ENCODE data around the gene CACNA2D2.

- TF ChIP-seq CTCF (conservative IDR thresholded peaks at IDR 0.05; ENCODE audit: low read depth, low read length) (no peak), MAFK (IDR thresholded peaks at IDR 0.05; ENCODE audit: low read depth, low read length) (no peak), RAD21 (IDR thresholded peaks at IDR 0.05; ENCODE audit: low read length) (no peak), BHLHE40 (IDR thresholded peaks at IDR 0.05; ENCODE audit: low read depth, low read length) (no peak), RCOR1 (IDR thresholded peaks at IDR 0.05; ENCODE audit: insufficient replicate concordance, low read length) (no peak), POLR2A (IDR thresholded peaks at IDR 0.05; ENCODE audit: low read depth, low read length) (no peak), SMC3 (IDR thresholded peaks at IDR 0.05; ENCODE audit: low read depth, low read length) (no peak), CEBPB (IDR thresholded peaks at IDR 0.05; ENCODE audit: low read depth, low read length) (no peak), NFE2L2 (IDR thresholded peaks at IDR 0.05; ENCODE audit: low read depth, low read length) (no peak), RFX5 (IDR thresholded peaks at IDR 0.05; ENCODE audit: low read depth, low read length) (no peak), USF2 (IDR thresholded peaks at IDR 0.05; ENCODE audit: low read depth, low read length) (no peak), MXI1 (IDR thresholded peaks at IDR 0.05; ENCODE audit: borderline replicate concordance, low read depth, low read length) (no peak), ELK1 (IDR thresholded peaks at IDR 0.05; ENCODE audit: borderline replicate concordance, low read depth, low read length) (no peak)
Measured at GRCh38 chr3:50478051-50478450, 25.4 kb downstream of the CACNA2D2 start.
